GM19467 (cell line): ENCODE measurements around the gene DPM1.
"Not testable (repeated sequence)": the region's sequence is repeated elsewhere in the genome, so short reads cannot be mapped to it uniquely, and the experiment has no call there.

ENCODE experiments used
- ATAC-seq: cut with Tn5 transposase; IDR thresholded peaks from one replicate; pipeline ENCODE4 v1.9.1; 2021; ENCODE audit warnings: mild to moderate bottlenecking, moderate library complexity; ENCODE audit not compliant: unreplicated experiment

The DPM1 gene

GRCh38 chr20:50980071-50980681 is 21.8 kb upstream of the DPM1 start:
- ATAC-seq = no peak

GRCh38 chr20:50978533-50978932 is 20.2 kb upstream of the DPM1 start:
- ATAC-seq = not testable (repeated sequence)

GRCh38 chr20:50977066-50978021 is 19.0 kb upstream of the DPM1 start:
- ATAC-seq = no peak

- no peak for ATAC-seq
Observed at GRCh38 chr20:50975701-50976330, 17.5 kb upstream of the DPM1 start.

- no peak for ATAC-seq
Observed at GRCh38 chr20:50969912-50970311, 11.6 kb upstream of the DPM1 start.

- ATAC-seq = no peak
Observed at GRCh38 chr20:50969435-50969834, 11.1 kb upstream of the DPM1 start.

- no peak for ATAC-seq
Observed at GRCh38 chr20:50968289-50968688, 10.0 kb upstream of the DPM1 start.

- no peak for ATAC-seq
Observed at GRCh38 chr20:50967586-50967985, 9.3 kb upstream of the DPM1 start.

GRCh38 chr20:50959543-50960126 is 1.3 kb upstream of the DPM1 start:
- ATAC-seq = no peak

- peak; percentile 75 for ATAC-seq
Observed at GRCh38 chr20:50958615-50959542, 547 bp upstream of the DPM1 start, which contains the start of gene MOCS3. Gene MOCS3, plus strand, starts transcription at chr20:50958818. Its CDS starts 25 bp downstream, at chr20:50958843.

- ATAC-seq = no peak
Observed at GRCh38 chr20:50957276-50957675, 1.1 kb downstream of the DPM1 start.

GRCh38 chr20:50953821-50954220 is 4.5 kb downstream of the DPM1 start:
- ATAC-seq = no peak

- ATAC-seq = no peak
Observed at GRCh38 chr20:50953196-50953595, 5.1 kb downstream of the DPM1 start.

GRCh38 chr20:50948132-50948785 is 10.1 kb downstream of the DPM1 start:
- ATAC-seq = no peak

- ATAC-seq = no peak
Observed at GRCh38 chr20:50943069-50943468, 15.3 kb downstream of the DPM1 start.

- no peak for ATAC-seq
Observed at GRCh38 chr20:50933589-50933988, 24.7 kb downstream of the DPM1 start.

- ATAC-seq = no peak
Observed at GRCh38 chr20:50932691-50933280, 25.5 kb downstream of the DPM1 start.

- no peak for ATAC-seq
Observed at GRCh38 chr20:50932016-50932485, 26.3 kb downstream of the DPM1 start.
